ENCODE results near the gene IRX3.
"Not testable (repeated sequence)": the region's sequence is repeated elsewhere in the genome, so short reads cannot be mapped to it uniquely, and the experiment has no call there.

Gene IRX3

GRCh38 chr16:54277845-54278703 is 8.5 kb downstream of the IRX3 start:
- H3K4me3 Mint-ChIP-seq, result no peak overlapping the region
- DNase-seq (no peak), ATAC-seq (replicated peaks) (no peak)
- H3K36me3 Mint-ChIP-seq (ENCODE audit: insufficient read depth), result no peaks in the 10 kb centered on the region
- H3K9me3 Mint-ChIP-seq, result peaks cover 0 to 3% of the 10 kb centered on the region in 2 donors
- peaks cover 55 to 79% of the 10 kb centered on the region in 2 donors for H3K27me3 Mint-ChIP-seq
- H3K4me1 Mint-ChIP-seq (ENCODE audit: low read depth in 2 of 2), result peaks cover 2 to 3% of the 10 kb centered on the region in 2 donors
- no peak overlapping the region for H3K27ac Mint-ChIP-seq

- H3K4me1 Mint-ChIP-seq (ENCODE audit: low read depth in 2 of 2), result no peaks in the 10 kb centered on the region
- DNase-seq (no peak), ATAC-seq (replicated peaks) (no peak)
- peaks cover 0 to 3% of the 10 kb centered on the region in 2 donors for H3K9me3 Mint-ChIP-seq
- H3K27me3 Mint-ChIP-seq, result peaks cover 41 to 65% of the 10 kb centered on the region in 2 donors
- no peak overlapping the region for H3K27ac Mint-ChIP-seq
- no peaks in the 10 kb centered on the region for H3K36me3 Mint-ChIP-seq (ENCODE audit: insufficient read depth)
- H3K4me3 Mint-ChIP-seq, result no peak overlapping the region
Observed at GRCh38 chr16:54275956-54276355, 10.6 kb downstream of the IRX3 start.

GRCh38 chr16:54273566-54273965 is 13.0 kb downstream of the IRX3 start:
- peaks cover 23 to 59% of the 10 kb centered on the region in 2 donors for H3K27me3 Mint-ChIP-seq
- H3K36me3 Mint-ChIP-seq (ENCODE audit: insufficient read depth), result no peaks in the 10 kb centered on the region
- no peak for DNase-seq
- no peak for ATAC-seq (replicated peaks)
- H3K27ac Mint-ChIP-seq, result no peak overlapping the region
- peaks cover 0 to 4% of the 10 kb centered on the region in 2 donors for H3K9me3 Mint-ChIP-seq
- peaks cover 0 to 3% of the 10 kb centered on the region in 2 donors for H3K4me1 Mint-ChIP-seq (ENCODE audit: low read depth in 2 of 2)
- H3K4me3 Mint-ChIP-seq, result no peak overlapping the region

DNA sequence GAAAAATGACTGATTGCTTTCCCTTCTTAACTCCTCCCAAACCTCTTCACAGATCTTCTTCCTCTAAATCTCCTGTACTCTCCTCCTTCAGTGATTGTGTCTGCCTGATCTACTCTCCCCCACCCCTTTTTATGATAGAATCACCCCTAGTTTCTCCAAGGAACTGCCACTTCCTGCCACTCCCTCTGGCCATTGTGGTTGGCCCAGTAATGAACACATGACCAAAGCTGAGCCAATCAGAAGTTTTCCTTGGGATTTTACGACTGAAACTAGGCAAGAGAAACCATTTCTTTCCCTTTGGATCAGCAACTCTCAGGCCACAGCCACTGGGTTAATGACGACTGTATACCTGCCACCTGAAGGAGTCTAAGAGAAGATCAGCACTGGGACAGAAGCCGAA is 15.9 kb downstream of the IRX3 start:
- no peak overlapping the region for H3K27ac Mint-ChIP-seq
- H3K9me3 Mint-ChIP-seq, result peaks cover 0 to 4% of the 10 kb centered on the region in 2 donors
- ATAC-seq (replicated peaks) (no peak), DNase-seq (no peak)
- H3K4me3 Mint-ChIP-seq, result no peak overlapping the region
- no peaks in the 10 kb centered on the region for H3K36me3 Mint-ChIP-seq (ENCODE audit: insufficient read depth)
- peaks cover 23 to 60% of the 10 kb centered on the region in 2 donors for H3K27me3 Mint-ChIP-seq
- H3K4me1 Mint-ChIP-seq (ENCODE audit: low read depth in 2 of 2), result peaks cover 0 to 3% of the 10 kb centered on the region in 2 donors

DNA sequence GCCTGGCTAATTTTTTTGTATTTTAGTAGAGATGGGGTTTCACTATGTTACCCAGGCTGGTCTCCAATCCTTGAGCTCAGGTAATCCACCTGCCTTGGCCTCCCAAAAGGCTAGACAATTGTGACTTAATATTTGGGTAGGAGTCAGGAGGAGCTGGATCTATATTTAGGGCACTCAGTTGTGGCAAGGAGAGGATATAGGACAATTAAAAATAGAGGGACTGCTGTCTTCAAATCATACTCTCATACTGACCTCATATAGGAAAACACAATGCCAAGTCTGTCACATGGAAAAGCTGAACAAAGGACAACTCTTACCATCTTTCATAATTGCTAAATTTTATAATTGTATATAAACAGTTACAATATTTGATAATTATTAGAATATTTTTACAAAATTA is 17.1 kb downstream of the IRX3 start:
- H3K9me3 Mint-ChIP-seq, result peaks cover 0 to 4% of the 10 kb centered on the region in 2 donors
- peaks cover 32 to 55% of the 10 kb centered on the region in 2 donors for H3K27me3 Mint-ChIP-seq
- no peaks in the 10 kb centered on the region for H3K36me3 Mint-ChIP-seq (ENCODE audit: insufficient read depth)
- no peak overlapping the region for H3K4me3 Mint-ChIP-seq
- ATAC-seq (replicated peaks) (no peak), DNase-seq (no peak)
- H3K4me1 Mint-ChIP-seq (ENCODE audit: low read depth in 2 of 2), result peaks cover 0 to 3% of the 10 kb centered on the region in 2 donors
- no peak overlapping the region for H3K27ac Mint-ChIP-seq

GRCh38 chr16:54268766-54269165 is 17.8 kb downstream of the IRX3 start:
- Mint-ChIP-seq H3K4me1 (ENCODE audit: low read depth in 2 of 2) (peaks cover 0 to 3% of the 10 kb centered on the region in 2 donors), H3K36me3 (ENCODE audit: insufficient read depth) (no peaks in the 10 kb centered on the region), H3K9me3 (peaks cover 0 to 4% of the 10 kb centered on the region in 2 donors), H3K27me3 (peaks cover 32 to 49% of the 10 kb centered on the region in 2 donors), H3K27ac (no peak overlapping the region), H3K4me3 (no peak overlapping the region)
- DNase-seq (no peak), ATAC-seq (replicated peaks) (no peak)

GRCh38 chr16:54268340-54268739 is 18.2 kb downstream of the IRX3 start:
- H3K27me3 Mint-ChIP-seq, result peaks cover 32 to 49% of the 10 kb centered on the region in 2 donors
- peaks cover 0 to 1% of the 10 kb centered on the region in 2 donors for H3K9me3 Mint-ChIP-seq
- H3K4me1 Mint-ChIP-seq (ENCODE audit: low read depth in 2 of 2), result peaks cover 0 to 3% of the 10 kb centered on the region in 2 donors
- H3K27ac Mint-ChIP-seq, result no peak overlapping the region
- DNase-seq (no peak), ATAC-seq (replicated peaks) (no peak)
- no peaks in the 10 kb centered on the region for H3K36me3 Mint-ChIP-seq (ENCODE audit: insufficient read depth)
- H3K4me3 Mint-ChIP-seq, result no peak overlapping the region

GRCh38 chr16:54266363-54266955 is 20.1 kb downstream of the IRX3 start:
- no peak for ATAC-seq (replicated peaks)

DNA sequence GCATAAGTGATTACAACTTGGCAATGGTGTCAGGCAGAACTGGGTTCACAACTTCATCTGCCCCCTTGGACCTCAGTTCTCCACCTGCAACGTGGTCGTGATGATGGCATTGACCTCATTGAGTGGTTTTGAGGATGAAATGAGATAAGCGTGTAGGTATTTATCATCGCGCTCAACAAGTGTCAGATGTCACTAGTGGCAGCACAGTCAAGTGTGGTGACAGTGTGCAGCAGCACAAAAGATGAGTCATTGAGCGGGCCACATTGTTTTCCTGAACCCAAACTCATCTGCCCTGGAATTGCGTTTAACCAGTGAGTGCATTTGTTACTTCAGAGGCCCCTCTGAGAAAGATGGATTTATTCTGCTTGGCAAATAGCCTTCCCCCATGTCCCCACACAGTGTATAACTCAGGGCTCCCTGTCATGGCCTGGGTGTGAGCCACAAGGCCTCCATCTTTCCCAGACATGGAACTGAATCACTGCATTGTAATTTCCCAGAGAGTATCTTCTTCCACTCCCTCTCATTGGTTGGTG is 20.9 kb downstream of the IRX3 start:
- no peaks in the 10 kb centered on the region for H3K36me3 Mint-ChIP-seq (ENCODE audit: insufficient read depth)
- H3K9me3 Mint-ChIP-seq, result peaks cover 0 to under 1% of the 10 kb centered on the region in 2 donors
- H3K4me1 Mint-ChIP-seq (ENCODE audit: low read depth in 2 of 2), result peaks cover 0 to 3% of the 10 kb centered on the region in 2 donors
- H3K27me3 Mint-ChIP-seq, result peaks cover 39 to 47% of the 10 kb centered on the region in 2 donors
- no peak overlapping the region for H3K27ac Mint-ChIP-seq
- no peak overlapping the region for H3K4me3 Mint-ChIP-seq
- ATAC-seq (replicated peaks) (no peak), DNase-seq (no peak)

More at GRCh38 chr16:54266363-54266955, 20.1 kb downstream of the IRX3 start:
- no peaks in the 10 kb centered on the region for H3K36me3 Mint-ChIP-seq (ENCODE audit: insufficient read depth)
- no peak overlapping the region for H3K27ac Mint-ChIP-seq
- peaks cover 0 to 1% of the 10 kb centered on the region in 2 donors for H3K9me3 Mint-ChIP-seq
- peaks cover 0 to 3% of the 10 kb centered on the region in 2 donors for H3K4me1 Mint-ChIP-seq (ENCODE audit: low read depth in 2 of 2)
- H3K27me3 Mint-ChIP-seq, result peaks cover 47% of the 10 kb centered on the region in 2 donors
- no peak overlapping the region for H3K4me3 Mint-ChIP-seq
- DNase-seq, result no peak

GRCh38 chr16:54253118-54253517 is 33.5 kb downstream of the IRX3 start:
- DNase-seq (no peak), ATAC-seq (replicated peaks) (no peak)
- H3K4me1 Mint-ChIP-seq (ENCODE audit: low read depth in 2 of 2), result no peaks in the 10 kb centered on the region
- H3K27me3 Mint-ChIP-seq, result peaks cover 0 to 22% of the 10 kb centered on the region in 2 donors
- H3K36me3 Mint-ChIP-seq (ENCODE audit: insufficient read depth), result no peaks in the 10 kb centered on the region
- H3K4me3 Mint-ChIP-seq, result no peak overlapping the region
- H3K9me3 Mint-ChIP-seq, result no peaks in the 10 kb centered on the region
- no peak overlapping the region for H3K27ac Mint-ChIP-seq

- no peaks in the 10 kb centered on the region for H3K4me1 Mint-ChIP-seq (ENCODE audit: low read depth in 2 of 2)
- no peak overlapping the region for H3K27ac Mint-ChIP-seq
- no peak for ATAC-seq (replicated peaks)
- H3K27me3 Mint-ChIP-seq, result peaks cover 7 to 10% of the 10 kb centered on the region in 2 donors
- DNase-seq, result no peak
- peaks cover 0 to 2% of the 10 kb centered on the region in 2 donors for H3K9me3 Mint-ChIP-seq
- no peaks in the 10 kb centered on the region for H3K36me3 Mint-ChIP-seq (ENCODE audit: insufficient read depth)
- no peak overlapping the region for H3K4me3 Mint-ChIP-seq
Observed at GRCh38 chr16:54248863-54249710, 37.5 kb downstream of the IRX3 start.

DNA sequence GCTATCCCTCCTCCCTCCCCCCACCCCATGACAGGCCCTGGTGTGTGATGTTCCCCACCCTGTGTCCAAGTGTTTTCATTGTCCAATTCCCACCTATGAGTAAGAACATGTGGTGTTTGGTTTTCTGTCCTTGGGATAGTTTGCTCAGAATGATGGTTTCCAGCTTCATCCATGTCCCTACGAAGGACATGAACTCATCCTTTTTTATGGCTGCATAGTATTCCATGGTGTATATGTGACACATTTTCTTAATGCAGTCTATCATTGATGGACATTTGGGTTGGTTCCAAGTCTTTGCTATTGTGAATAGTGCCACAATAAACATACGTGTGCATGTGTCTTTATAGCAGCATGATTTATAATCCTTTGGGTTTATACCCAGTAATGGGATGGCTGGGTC is 38.9 kb downstream of the IRX3 start:
- H3K4me3 Mint-ChIP-seq; H3K27ac Mint-ChIP-seq; H3K4me1 Mint-ChIP-seq (ENCODE audit: low read depth in 2 of 2); ATAC-seq (replicated peaks); H3K9me3 Mint-ChIP-seq; DNase-seq; H3K36me3 Mint-ChIP-seq (ENCODE audit: insufficient read depth); H3K27me3 Mint-ChIP-seq: not testable (repeated sequence)

GRCh38 chr16:54246454-54246821 is 40.1 kb downstream of the IRX3 start:
- no peaks in the 10 kb centered on the region for H3K36me3 Mint-ChIP-seq (ENCODE audit: insufficient read depth)
- H3K27me3 Mint-ChIP-seq, result peaks cover 7 to 8% of the 10 kb centered on the region in 2 donors
- ATAC-seq (replicated peaks) (no peak), DNase-seq (no peak)
- H3K4me1 Mint-ChIP-seq (ENCODE audit: low read depth in 2 of 2), result no peaks in the 10 kb centered on the region
- no peak overlapping the region for H3K27ac Mint-ChIP-seq
- H3K9me3 Mint-ChIP-seq, result peaks cover 0 to 2% of the 10 kb centered on the region in 2 donors
- H3K4me3 Mint-ChIP-seq, result no peak overlapping the region

All from effector memory CD8-positive, alpha-beta T cell (primary cell).